Gastrocnemius medialis (tissue), 4 donors: ENCODE measurements around the gene PTH1R. TPM values are rescaled to one million over a fixed set of nuclear protein-coding genes. Genes with fewer than 3 reads are reported as not detected.
A peak's percentile ranks its signal among the peaks of the same experiment; 100 is the strongest.

Source experiments
- ATAC-seq, 2 donors: fragments of 150-250 bp; one replicate each; pipeline ENCODE4 v1.9.1; 2016
- DNase-seq, 2 donors: peaks; one replicate each; pipeline ENCODE4 v3.0.0-alpha.2; 2019
- H3K27ac ChIP-seq, 4 donors: fragments of 200-600 bp; sonication (generic); 1 replicate in 1 of 4; 2 replicates in 3 of 4; pipeline ENCODE4 v1.5.1; 2016 to 2018; ENCODE audit warnings: mild to moderate bottlenecking in 2 of 4, moderate library complexity in 1 of 4
- H3K27me3 ChIP-seq, 3 donors: fragments of 200-600 bp; sonication (generic) in 2 of 3; 1 replicate in 1 of 3; 2 replicates in 2 of 3; pipeline versions ENCODE4 v1.5.1 to v1.6.0; 2016 to 2019; ENCODE audit warnings: mild to moderate bottlenecking in 1 of 3, moderate library complexity in 1 of 3
- H3K36me3 ChIP-seq, 2 donors: fragments of 200-600 bp; sonication (generic) in 1 of 2; one replicate each; pipeline ENCODE4 v1.5.1; 2017 to 2018
- H3K4me1 ChIP-seq, 2 donors: fragments of 200-600 bp; sonication (generic) in 1 of 2; one replicate each; pipeline ENCODE4 v1.5.1; 2016 to 2017; ENCODE audit warnings: mild to moderate bottlenecking in 2 of 2
- H3K4me3 ChIP-seq, 4 donors: fragments of 200-600 bp; sonication (generic) in 3 of 4; 1 replicate in 1 of 4; 2 replicates in 3 of 4; pipeline ENCODE4 v1.5.1; 2016 to 2019; ENCODE audit warnings: mild to moderate bottlenecking in 2 of 4
- H3K9me3 ChIP-seq, 3 donors: fragments of 200-600 bp; sonication (generic) in 2 of 3; 1 replicate in 1 of 3; 2 replicates in 2 of 3; pipeline ENCODE4 v1.5.1; 2016 to 2019
- POLR2A ChIP-seq, 2 donors: fragments of 450-650 bp; IDR thresholded peaks; one replicate each; pipeline ENCODE4 v1.6.1; 2017; ENCODE audit warnings: antibody characterized with exemption in 2 of 2, mild to moderate bottlenecking in 2 of 2, moderate library complexity in 2 of 2
- in situ Hi-C, 4 donors: fragments of 200-750 bp; cut with MboI; loops; one replicate each; pipeline versions ENCODE4 v1.15.0 to v1.8.0; 2017; ENCODE audit warnings: low sequenced_read_pairs in 4 of 4
- intact Hi-C: fragments of 100-400 bp; cut with DNase I; formaldehyde crosslinking; loops from one replicate; pipeline ENCODE4 v1.15.1; 2023; ENCODE audit warnings: low total_unique reads
- total RNA-seq, 4 donors: library from RNA; depleted of rRNA; stranded (reverse); fragments of >200 nt; gene quantifications; one replicate each; pipeline versions ENCODE4 v1.1.0 to v1.2.3, GENCODE V29; 2016
- TF ChIP-seq, protein P1 (sequence below), 5 experiments: fragments of 450-650 bp in 3 of 5; fragments of 200-600 bp in 2 of 5; sonication (generic) in 2 of 5; IDR thresholded peaks in 4 of 5; conservative IDR thresholded peaks in 1 of 5; 1 replicate in 4 of 5; 2 replicates in 1 of 5; pipeline ENCODE4 v1.5.1; 2016 to 2019; ENCODE audit warnings: antibody characterized with exemption in 5 of 5, mild to moderate bottlenecking in 3 of 5, moderate library complexity in 3 of 5

Gene PTH1R
- total RNA-seq, 4 donors from 2014 or later: 2.3 to 7.9 (median 7.3) TPM

DNA sequence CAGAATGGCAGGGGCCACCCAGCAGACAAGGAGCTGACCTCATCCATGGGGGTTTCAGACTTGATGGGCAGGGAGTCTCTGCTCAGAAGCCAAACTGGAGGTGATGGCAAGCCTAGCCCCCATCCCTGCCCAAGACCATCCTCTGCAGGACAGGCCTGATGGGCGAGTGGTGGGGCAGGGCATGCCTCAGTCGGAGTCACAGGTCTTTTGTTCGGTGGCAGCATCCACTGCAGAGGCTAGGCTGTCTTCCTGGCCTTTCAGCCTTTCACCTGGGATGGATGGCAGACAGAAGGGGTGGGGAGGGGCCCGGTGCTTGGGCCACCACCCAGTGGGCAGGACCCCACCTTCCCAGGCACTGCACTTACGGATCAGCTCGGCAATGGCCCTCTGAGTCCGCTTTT, 44.4 kb downstream of the PTH1R start:
- in situ Hi-C loops (no loop called here), intact Hi-C loops (loop anchor here (10.0 kb wide), 1 partner anchor 403 kb away; no protein-coding TSS in a partner anchor)
- Histone ChIP-seq H3K27ac (no peak overlapping the region), H3K4me1 (peaks cover 26 to 32% of the 10 kb centered on the region in 2 donors), H3K9me3 (no peaks in the 10 kb centered on the region), H3K27me3 (no peaks in the 10 kb centered on the region), H3K4me3 (no peak overlapping the region), H3K36me3 (peaks cover 0 to 79% of the 10 kb centered on the region in 2 donors)
- no peak for TF ChIP-seq POLR2A (IDR thresholded peaks at IDR 0.05)
- TF ChIP-seq, protein P1, sequence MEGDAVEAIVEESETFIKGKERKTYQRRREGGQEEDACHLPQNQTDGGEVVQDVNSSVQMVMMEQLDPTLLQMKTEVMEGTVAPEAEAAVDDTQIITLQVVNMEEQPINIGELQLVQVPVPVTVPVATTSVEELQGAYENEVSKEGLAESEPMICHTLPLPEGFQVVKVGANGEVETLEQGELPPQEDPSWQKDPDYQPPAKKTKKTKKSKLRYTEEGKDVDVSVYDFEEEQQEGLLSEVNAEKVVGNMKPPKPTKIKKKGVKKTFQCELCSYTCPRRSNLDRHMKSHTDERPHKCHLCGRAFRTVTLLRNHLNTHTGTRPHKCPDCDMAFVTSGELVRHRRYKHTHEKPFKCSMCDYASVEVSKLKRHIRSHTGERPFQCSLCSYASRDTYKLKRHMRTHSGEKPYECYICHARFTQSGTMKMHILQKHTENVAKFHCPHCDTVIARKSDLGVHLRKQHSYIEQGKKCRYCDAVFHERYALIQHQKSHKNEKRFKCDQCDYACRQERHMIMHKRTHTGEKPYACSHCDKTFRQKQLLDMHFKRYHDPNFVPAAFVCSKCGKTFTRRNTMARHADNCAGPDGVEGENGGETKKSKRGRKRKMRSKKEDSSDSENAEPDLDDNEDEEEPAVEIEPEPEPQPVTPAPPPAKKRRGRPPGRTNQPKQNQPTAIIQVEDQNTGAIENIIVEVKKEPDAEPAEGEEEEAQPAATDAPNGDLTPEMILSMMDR (IDR thresholded peaks at IDR 0.05 in 4 of 5, conservative IDR thresholded peaks at IDR 0.05 in 1 of 5): no peak
- DNase-seq: peak in 1 of 2 donors; percentile 6
- no peak for ATAC-seq

GRCh38 chr3:46922426-46922825, 44.9 kb downstream of the PTH1R start:
- intact Hi-C loops (loop anchor here (10.0 kb wide), 1 partner anchor 402 kb away; no protein-coding TSS in a partner anchor), in situ Hi-C loops (no loop called here)
- no peak overlapping the region for H3K4me3 ChIP-seq
- H3K9me3 ChIP-seq: no peaks in the 10 kb centered on the region
- peaks cover 0 to 74% of the 10 kb centered on the region in 2 donors for H3K36me3 ChIP-seq
- TF ChIP-seq, protein P1 (IDR thresholded peaks at IDR 0.05 in 4 of 5, conservative IDR thresholded peaks at IDR 0.05 in 1 of 5): no peak
- TF ChIP-seq POLR2A (IDR thresholded peaks at IDR 0.05): no peak
- H3K27me3 ChIP-seq: no peaks in the 10 kb centered on the region
- no peak for DNase-seq
- no peak overlapping the region for H3K27ac ChIP-seq
- no peak for ATAC-seq
- H3K4me1 ChIP-seq: peaks cover 32 to 37% of the 10 kb centered on the region in 2 donors

DNA sequence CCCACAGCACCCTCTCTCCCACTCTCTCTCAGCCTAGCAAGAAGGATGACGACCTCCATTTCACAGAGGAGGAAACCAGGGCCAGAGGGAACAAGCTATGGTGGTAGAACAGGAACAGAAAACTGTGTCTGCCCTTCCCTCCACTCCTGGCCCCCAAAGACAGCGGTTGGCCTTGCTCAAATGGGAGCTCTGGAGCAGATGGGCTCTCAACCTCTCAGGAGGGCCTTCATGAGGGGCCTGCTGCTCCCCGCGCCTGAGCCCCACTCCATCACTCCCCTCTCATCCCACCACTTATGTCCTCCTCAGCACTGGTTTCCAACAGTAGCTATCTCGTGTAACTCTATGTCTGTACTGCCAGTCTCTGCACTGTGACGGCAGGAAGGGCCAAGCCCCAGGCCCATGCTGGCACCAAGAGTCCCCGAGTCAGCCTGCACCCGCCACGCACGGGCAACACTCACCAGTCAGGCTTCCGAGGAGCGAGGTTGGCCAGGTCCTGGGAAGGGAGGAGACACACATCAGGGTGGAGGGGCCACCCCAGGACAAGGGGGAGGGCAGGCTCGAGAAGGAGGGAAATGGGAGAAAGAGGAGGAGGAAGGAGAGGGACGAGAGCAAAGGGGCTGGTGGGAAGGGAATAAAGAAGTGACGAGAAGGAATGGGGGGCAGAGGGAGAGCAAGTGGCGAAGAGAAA, 45.5 kb downstream of the PTH1R start:
- peak in 1 of 2 donors; percentile 6 for DNase-seq
- no peak overlapping the region for H3K4me3 ChIP-seq
- H3K36me3 ChIP-seq: peaks cover 0 to 68% of the 10 kb centered on the region in 2 donors
- H3K27me3 ChIP-seq: no peaks in the 10 kb centered on the region
- ATAC-seq: no peak
- no peaks in the 10 kb centered on the region for H3K9me3 ChIP-seq
- in situ Hi-C loops: no loop called here
- intact Hi-C loops: loop anchor here (1.0 to 10.0 kb wide), 2 partner anchors 75 to 402 kb away; no protein-coding TSS in a partner anchor
- no peak overlapping the region for H3K27ac ChIP-seq
- TF ChIP-seq, protein P1 (IDR thresholded peaks at IDR 0.05 in 4 of 5, conservative IDR thresholded peaks at IDR 0.05 in 1 of 5): no peak
- no peak for TF ChIP-seq POLR2A (IDR thresholded peaks at IDR 0.05)
- H3K4me1 ChIP-seq: peaks cover 38 to 43% of the 10 kb centered on the region in 2 donors

- peak in 1 of 2 donors; percentile 40 for DNase-seq
- peaks cover 45 to 50% of the 10 kb centered on the region in 2 donors for H3K4me1 ChIP-seq
- H3K9me3 ChIP-seq: no peaks in the 10 kb centered on the region
- intact Hi-C loops: loop anchor here (1.0 to 10.0 kb wide), 2 partner anchors 75 to 401 kb away; no protein-coding TSS in a partner anchor
- in situ Hi-C loops: no loop called here
- no peak overlapping the region for H3K4me3 ChIP-seq
- H3K27me3 ChIP-seq: no peaks in the 10 kb centered on the region
- peak in 1 of 2 donors; percentile 32 for ATAC-seq
- peaks cover 0 to 61% of the 10 kb centered on the region in 2 donors for H3K36me3 ChIP-seq
- H3K27ac ChIP-seq: peak overlapping the region in 2 of 4 donors; percentile 92 to 96
- no peak for TF ChIP-seq POLR2A (IDR thresholded peaks at IDR 0.05)
- TF ChIP-seq, protein P1 (IDR thresholded peaks at IDR 0.05 in 4 of 5, conservative IDR thresholded peaks at IDR 0.05 in 1 of 5): peak; percentile 56 to 82 (median 71)
Measured at GRCh38 chr3:46923559-46924350, 46.2 kb downstream of the PTH1R start.
